G401.6 (cell line): ENCODE results near the gene KIF6.

Experiments used
- FAIRE-seq: peaks from 2 replicates; lab custom pipeline; 2012; peaks lifted over from hg19 to GRCh38; lab: Jason Lieb, UNC

KIF6 gene

DNA sequence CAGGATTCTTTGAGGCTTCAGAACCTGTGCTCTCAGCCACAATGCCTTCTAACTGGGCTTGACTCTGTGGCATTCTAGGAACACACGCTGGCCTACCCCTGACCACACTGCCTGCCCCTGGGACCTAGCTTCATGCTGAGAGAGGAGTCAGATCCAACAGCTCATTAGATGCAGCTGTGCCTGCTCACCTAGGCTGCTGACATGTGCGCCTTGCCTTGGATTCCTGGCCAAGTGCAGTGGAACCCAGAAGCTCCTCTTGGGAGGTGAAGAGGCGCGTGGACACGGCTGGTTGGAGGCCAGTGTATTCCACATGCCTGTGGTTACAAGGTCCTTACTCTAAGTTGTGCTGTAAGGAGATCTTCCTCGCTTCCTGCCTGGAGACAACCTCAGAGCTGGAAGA, 378.0 kb downstream of the KIF6 start:
- no peak for FAIRE-seq

DNA sequence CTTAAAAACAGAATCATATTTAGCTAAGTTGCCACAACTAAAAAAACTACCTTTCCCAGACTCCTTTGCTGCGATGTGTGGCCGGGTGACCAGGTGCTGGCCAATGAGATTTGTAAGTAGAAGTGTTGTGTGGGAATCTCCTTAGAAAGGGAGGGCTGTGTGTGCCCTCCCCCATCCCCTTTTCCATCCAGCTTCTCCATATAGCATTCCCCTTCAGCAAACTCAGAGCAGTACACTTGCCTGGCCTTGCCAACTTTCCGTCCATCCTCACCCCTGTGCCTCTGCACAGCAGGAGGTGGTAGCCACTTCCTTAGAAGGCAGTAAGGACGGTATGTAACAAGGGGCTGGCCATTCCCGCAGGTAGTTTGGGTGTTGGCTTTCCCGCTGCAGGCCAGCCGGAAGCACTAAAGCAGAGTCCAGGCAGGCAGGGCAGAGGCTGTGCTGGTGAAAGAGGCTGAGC, 380.4 kb downstream of the KIF6 start:
- no peak for FAIRE-seq

DNA sequence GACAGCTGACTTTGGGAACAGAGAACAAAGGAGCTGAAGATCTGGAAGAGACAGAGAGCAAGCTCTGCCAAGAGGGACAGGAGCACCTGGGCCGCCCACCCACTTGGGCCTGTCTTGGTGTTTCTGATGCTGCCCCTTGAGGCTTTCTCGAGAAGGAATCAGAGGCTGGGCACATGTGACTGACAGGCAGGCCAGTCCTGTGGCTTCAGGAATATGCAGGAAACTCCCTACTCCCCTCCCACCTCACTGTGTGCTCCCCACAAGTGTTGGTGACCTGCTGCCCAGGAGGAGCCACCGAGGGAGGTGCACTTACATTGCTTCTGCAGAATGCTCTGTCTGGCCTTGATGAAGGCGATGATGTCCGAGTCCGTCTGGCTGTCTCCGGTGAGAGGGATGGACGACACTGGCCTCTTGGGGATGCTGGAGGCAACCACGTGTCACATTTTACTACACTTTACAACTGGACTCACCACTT, 381.8 kb downstream of the KIF6 start:
- FAIRE-seq, result no peak

DNA sequence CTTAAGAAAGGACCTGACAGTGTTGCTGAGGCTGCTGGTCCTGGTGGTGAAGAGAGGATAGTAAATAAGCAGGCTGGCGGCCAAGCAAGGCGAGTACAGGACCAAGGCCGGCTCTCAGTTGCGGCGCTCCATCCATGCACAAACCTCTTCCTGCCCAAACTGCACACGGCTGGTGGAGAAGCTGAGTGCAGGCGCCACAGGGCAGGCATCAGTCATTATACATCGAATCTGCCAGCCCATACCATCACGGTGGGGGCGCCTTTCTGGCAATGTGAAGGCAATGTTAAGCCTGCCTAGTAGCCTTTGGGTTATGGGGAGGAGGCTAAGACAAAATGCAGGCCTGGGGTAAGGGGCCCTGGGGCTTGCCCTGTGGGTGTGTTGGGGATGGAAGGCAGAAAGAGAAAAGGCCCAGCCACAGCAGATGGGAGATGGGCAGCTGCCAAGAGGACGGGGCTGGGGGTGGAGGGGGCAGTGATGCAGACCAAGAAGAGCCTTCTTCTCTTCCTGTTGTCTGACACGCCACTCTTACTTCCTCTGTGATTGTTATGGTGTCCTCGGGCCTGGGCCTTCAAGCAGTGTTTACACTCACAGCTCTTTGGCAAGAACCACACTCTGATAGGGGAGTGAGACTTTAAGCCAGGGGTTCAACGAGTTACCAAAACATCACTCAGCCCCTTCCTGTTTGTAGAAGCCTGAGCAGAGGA, 382.4 kb downstream of the KIF6 start:
- no peak for FAIRE-seq

DNA sequence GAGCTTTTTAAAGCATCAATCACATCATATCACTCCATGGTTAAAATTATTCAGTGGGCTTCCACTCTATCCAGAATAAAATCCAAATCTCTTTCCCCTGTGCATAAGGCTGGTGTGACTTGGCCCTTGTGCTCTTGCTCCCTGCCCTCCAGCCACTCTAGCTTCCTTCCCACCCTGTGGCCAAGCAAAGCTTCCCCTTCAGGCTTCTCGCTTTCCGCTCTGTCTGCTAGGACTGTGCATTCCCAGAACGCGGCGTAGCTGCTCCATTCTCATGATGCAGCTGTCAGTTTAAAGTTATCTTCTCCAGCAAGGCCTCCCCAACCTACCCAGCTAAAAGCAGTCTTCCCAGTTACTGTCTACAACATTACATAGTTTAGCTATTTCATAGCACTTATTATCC, 383.3 kb downstream of the KIF6 start:
- FAIRE-seq, result no peak

DNA sequence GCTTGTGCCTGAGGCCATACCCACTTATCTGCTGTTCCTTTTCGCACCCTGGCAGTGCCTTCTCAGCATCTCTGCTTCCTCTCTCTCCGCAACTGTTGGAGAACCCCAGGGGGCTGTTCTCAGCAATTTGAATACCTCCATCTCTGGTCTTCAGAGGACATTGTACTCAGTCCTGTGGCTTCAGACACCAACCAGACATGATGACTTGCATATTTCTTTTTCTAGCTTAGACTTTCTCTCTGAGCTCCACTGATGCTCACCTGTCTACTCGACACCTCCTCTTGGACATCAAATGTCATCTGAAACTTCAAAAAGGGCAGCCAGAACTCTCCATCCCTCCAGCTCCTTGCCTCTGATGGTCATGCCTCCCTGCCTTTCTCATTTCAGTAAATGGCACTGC, 383.9 kb downstream of the KIF6 start:
- FAIRE-seq, result no peak

DNA sequence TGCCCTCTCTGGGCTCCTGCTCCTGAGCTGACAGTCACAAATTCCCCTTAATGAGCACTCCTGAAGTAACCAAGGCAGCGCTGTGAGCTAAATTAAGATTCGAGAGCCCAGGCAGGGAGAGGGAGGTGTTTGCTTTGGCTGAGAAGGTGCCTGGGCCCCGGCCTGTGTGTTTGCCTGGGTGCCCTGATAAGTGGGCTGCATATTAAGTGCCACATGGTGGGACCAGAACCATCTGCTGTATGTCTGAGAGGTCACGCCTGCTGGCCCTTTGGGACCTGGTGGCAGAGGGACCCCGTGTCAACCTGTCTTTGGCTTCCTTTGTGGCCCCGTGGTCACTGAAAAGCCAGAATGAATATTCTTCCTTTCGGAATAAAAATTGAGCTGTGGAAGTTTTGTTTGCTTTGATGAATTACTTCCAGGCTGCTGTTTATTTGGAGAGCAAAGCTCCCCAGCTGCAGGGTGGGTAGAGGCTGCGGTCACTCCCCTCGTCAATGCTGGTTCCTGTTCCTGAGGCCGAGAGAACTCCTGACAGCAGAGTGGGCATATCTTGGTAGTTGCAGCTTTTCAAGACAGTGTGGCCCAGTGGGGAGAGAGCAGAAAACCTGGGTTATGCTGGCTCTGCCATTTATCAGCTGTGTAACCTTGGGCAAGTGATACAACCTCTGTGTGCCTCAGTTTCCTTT, 385.2 kb downstream of the KIF6 start:
- FAIRE-seq, result no peak

DNA sequence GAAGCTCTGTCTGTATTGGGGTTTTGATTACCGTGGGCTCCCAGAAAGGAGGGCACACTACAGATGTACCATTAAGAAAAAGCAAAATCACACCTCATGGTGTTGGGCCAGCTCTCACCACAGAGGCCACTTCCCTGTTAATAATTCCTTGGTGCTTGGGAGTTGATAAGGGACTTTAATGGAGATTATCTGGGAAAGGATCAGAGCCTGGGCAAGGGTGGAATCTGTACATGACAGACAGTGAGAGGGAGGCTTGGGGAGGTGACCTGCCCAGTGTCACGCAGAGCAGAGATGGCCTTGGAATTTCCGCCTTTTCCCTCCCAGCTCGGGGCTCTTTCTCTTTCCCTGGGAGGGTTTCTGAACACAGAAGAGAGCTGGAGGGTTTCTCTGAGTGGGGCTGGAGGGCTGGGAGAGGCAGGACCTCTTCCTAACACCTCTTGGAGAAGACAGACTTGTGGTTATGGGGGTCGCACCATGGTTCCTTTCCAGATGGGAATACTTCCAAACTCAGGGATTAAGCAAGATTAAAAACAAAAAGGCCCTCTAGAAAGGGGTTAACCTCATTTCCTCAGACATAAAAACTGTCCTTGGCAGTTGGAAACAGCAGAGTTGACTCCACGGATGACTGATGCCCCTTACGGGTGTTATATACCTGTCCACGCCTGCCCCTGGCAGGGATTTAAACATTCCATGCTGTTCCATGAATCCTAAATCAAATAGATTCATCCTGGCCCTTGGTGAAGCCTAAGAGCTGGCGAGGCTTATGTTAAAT, 385.9 kb downstream of the KIF6 start:
- FAIRE-seq, result no peak

DNA sequence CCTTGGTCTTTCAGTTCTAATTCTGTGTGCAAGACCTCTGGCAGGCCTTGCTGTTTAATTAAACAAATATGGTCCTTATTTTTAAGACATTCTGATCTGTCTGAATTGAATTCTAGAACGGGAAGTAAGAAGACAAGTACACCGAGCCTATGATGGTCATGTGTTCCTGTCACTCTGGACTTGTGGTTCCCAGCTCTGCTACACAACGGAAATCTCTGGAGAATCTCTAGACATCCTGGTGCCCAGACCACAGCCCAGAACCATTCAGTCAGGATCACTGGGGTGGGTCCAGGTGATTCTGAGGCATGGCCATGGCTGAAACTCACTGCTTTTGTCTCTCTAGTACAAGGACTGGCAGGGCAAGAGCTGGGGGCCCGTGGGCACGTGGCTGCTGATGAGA, 386.8 kb downstream of the KIF6 start:
- FAIRE-seq, result no peak

DNA sequence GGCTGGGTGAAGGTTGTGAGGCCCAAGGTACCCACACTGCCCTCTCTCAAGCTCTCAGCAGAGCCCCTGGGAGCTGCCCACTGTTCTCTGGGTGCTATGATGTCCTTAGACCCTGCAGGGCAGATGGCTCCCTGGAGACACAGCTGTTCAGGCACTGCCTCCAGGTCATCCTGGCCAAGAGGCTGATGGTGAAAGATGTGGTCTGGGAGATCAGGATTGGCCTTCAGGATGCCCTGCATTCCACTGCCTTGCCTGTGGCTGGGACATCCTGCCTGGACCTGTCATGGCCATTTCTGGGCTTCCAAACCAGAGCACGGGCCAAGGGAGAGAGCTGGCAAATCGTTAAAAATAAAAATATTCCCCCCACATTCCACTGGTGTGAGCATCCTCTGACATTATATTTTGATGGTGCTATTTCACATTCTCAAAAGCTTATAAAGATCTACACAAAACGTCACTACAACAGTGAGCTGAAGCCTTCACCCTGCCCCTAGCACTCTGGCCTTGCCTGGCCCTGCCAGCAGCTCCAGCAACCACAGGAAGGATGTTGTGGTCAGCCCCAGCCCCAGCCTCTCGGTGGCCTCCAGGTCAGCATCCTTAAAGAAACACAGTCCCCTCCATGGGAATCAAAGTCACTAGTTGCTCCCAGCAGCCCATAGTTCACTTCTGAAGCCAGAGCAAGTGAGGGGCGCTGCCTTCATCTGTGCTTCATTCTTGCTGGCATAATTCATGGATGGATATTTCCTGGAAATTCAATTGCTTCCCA, 389.2 kb downstream of the KIF6 start:
- FAIRE-seq, result no peak

DNA sequence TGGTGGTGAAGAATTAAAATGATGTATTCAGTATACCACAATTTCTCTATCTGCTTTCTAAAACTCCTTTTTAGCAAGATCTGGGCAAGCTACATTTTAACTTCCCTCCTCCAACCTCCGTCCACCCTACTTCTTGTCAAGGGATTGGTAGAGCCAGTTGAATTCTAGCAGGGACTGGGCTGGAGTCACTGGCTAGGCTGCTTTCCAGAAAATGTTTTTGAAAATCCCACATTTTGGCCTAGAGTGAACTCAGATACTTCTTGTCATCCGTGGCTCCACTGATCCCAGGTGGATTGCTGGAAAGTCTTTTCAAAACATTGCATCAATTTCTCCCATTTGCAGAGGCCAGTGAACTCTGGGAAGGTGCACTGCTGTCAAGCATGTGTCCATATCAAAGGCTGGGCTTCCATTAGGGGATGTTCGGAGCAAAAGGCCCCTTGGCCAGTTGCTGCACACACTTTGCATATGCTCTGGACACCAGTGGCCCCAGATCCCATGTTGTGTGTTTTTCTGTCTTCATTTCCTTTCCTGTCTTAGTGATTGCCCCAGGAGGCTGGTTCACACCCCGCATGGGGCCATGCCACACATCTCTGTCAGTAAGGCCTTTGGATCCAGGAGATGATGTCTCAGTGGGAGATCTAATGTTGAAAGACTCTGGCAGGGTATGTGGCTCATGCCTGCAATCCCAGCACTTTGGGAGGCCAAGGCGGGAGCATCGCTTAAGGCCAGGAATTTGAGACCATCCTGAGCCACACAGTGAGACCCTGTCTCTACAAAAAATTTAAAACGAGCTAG, 391.4 kb downstream of the KIF6 start:
- FAIRE-seq, result no peak

DNA sequence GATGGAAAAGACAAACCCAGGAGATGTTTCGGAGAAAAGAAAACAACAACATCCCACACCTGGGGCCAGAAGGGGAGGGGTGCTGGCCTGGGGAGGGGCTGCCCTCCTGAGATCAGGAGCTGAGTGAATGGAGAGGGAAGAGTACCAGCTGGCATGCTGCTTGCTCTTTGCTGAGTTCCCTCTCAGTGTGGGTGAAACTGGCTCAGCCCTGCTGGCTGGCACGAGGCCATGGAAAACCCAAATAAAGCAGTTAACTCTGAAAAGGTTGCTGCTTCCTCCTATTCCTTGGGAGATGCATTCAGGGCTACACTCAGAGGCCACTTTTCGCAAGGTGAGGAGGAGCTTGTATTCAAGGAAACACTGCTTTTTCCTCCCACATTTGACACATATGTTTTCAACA, 394.7 kb downstream of the KIF6 start:
- FAIRE-seq, result no peak

DNA sequence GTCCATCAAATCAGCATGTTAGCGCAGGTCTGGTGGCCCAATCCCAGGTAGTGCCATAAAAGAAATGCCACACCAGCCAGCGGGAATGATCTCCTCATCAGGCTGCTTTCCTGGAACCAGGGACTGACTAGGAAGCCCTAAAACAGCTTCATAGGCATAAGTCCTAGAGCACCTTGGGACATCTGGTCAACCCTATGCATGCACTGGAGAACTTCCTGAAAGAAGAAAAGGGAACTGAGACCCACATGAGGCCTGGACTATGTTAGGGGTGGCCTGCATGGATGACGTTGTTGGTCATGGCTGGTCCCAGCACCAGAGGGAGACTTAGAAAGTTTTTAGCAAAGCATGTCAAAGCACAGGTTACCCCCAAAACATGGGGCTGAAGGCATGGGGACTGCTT, 395.2 kb downstream of the KIF6 start:
- no peak for FAIRE-seq

DNA sequence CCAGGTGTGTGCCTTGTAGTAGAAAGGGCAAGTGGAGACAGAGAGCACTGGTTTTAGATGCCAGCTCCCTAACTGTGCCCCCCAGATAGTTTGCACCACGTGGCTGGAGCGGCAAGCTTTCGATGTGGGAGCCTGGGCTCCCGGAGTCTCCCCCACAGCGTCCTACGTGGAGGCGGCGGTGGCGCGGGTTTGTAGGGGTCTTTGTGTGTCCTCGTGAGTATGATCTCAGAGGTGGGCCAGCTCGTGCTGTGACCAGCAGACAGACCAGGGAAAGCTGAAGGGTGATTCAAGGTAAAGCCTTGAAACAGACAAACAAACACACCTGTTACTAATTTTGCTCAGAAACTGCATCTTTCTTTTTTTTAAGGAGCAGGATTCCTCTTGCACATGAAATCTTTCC, 397.1 kb downstream of the KIF6 start:
- no peak for FAIRE-seq

DNA sequence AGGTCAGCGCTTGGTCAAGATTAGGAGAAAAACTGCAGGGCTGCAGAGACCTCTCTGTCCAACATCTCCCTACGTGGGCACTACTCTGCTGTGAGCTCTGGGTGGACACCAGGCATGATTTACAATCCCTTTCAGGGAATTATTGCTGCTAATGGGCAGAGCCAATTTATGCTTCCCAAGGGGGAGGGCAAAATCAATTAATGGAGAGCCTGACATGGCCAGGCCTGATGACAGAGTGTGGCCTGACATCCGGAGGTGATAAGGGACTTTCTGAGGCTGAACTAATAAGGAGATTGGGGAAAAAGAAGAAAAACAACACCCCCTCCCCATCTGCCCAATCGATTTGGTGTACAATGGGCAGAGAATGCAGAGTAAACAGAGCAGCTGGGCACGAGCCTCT, 397.7 kb downstream of the KIF6 start:
- FAIRE-seq, result no peak

DNA sequence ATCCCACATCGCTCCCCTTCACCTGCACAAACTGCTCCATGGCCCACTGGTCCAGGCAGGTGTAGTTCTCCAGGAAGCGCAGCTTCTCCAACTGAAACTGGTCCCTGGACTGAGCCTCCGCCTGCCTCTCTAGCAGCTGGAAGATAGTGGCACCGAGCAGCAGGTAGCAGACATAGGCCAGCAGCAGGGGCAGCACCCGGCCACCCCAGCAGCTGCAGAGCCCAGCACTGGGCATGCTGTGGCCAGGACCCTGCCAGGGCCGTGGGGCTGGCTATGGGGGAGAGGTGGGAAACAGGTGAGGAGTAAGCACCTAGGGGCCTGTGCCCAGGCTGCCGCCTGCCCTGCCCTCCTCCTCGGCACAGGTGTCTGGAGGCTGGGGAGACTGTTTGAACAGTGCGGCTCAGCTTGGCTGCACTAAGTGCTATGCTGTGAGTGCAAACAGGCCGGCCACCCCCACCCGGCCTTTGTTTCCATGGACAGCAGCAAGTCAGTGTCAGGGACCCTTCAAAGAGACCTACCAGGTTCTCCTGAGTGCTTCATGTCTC, 402.8 kb downstream of the KIF6 start, which contains the start of gene KCNK16:
Gene KCNK16, minus strand, starts transcription at position 397 of the 545 bp plus-strand sequence. Its CDS starts 162 bp downstream, at position 235.
- FAIRE-seq, result no peak

DNA sequence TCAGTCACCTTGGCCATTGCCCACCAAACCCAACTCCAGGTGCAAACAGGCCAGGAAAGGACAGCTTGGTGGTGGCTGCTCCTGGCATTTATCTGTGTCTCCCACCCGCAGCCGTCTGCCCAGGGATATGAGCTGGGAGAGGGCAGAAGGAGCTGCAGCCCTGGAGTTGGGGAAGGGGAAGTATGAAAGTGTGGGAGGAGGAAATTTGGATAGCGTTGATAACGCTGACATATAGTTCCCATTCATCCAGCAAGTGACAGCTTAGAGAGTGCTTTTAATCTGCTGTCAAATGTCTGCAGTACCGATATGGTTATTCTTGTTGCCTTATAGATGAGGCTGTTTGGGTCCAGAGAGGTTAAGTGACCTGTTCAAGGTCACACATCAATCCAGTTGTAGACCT, 403.4 kb downstream of the KIF6 start:
- FAIRE-seq, result no peak

DNA sequence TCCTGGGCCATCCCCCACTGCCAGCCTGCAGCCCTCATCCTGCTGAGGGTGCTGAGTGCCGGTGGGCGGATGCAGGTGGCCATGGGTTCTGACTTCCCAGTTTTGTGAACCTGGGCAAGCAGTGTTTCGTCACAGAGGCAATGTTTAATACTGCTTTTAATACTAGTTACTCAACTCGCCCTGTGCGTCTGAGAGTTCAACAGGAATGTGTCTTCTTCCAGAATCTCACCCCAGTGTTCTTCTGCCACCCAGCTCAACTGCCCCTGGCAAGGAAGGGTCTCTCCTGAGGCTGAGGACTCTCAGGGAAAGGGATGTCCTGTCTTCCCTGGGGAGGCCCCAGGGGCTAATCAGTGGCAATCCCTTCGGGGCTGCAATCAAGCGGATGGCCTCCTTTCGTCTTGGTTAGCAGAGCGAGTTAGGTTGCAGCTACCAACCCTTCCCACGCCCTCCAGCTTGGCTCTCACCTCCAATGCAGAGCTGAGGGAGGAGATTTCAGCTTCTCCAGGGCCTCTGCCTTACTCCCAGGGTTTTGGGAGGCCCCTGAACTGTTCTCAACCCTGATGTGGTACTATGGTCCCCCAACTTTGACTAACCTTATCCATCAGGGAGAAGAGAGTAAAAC, 404.7 kb downstream of the KIF6 start:
- no peak for FAIRE-seq

DNA sequence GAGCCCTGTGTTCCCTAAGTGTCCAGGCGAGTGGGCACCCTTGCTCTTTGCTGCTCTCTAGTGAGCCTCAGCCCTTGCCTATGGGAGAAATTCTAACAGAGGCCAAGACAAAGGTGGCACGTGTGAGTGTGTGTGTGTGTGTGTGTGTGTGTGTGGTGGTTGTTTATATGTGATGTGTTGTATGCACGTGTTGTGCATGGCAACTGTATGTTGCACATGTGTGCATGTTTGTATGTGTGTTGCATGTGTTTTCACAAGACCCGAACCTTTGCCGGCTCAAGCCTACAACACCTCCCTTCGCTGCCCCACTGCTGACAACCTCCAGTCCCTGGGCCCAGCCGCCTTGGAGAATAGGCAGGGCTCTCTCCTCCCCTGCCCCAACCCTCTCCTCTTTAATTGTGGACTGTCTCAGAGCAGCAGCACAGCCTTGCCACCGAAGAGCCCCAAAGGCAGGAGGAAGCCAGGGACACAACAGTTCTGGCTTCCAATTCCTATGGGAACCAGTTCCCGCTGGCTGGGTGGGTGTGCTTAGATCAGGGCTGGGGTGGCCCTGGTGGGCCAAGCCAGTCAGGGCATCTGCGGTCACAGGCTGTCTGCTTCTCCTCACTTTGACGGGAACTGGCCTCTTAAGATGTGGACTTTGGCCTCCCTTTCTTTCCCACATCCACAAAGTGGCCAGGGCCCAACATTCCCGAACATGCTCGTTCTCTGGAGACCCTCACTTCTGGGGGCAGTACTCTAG, 405.4 kb downstream of the KIF6 start:
- FAIRE-seq, result no peak

DNA sequence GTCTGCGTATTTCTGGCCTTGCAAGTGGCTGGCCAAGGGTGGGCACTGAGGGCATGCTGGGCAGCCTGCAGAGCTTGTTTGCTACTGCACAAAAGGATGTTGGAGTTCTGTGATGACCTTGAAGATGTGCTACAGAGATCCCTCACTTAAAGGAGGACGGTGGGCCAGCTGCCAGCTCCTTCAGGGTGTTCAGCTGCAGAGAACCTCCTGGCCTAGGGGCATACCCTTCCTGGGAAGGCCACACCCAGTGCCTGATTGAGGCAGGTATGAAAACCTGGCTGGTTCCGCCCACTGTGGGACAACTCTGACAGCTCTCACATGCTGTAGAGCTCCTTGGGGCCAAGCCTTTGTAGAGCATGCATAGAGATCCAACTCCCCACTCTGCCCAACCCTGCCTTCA, 408.0 kb downstream of the KIF6 start:
- FAIRE-seq, result no peak
